ENCODE results near the gene VAV2.

The VAV2 gene

GRCh38 chr9:133891741-133892140, 100.4 kb downstream of the VAV2 start:
- no peak for DNase-seq (ENCODE audit: low spot score)

GRCh38 chr9:133890583-133890982, 101.5 kb downstream of the VAV2 start:
- no peak for DNase-seq (ENCODE audit: low spot score)

GRCh38 chr9:133889584-133890301, 102.4 kb downstream of the VAV2 start:
- peak; percentile 34 for DNase-seq (ENCODE audit: low spot score)

DNA sequence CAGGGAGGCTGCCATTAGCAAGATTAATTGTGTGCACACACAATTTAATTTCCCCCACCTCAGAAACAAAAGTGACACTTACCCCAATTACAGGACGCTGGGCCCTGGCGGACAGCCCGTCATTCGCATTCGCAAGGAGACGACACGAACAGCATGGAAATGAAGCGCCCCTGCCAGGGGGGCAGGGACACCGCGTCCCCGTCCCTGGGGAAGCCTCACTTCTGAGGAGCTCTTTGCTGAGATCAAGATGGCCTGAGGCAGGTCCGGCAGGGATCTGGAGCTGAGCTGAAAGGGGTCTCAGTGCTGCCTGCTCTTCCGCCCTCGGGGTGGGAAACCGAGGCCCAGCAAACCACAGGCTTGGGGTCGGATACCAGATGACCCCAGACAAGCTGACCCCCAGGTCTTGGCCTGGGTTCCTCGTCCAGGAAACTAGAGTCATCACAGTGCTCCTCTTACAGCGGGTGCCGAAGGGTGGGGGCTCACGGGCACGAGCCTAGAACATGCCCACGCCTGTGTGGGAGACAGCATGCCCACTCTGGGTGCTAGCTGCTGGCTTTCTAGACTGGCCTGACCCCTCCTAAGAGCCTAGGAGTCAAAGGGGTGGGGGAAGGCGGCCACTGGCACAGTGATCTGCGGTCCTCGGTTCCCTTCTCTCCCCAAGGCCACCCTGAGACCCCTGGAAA, 103.2 kb downstream of the VAV2 start:
- no peak for DNase-seq (ENCODE audit: low spot score)

DNA sequence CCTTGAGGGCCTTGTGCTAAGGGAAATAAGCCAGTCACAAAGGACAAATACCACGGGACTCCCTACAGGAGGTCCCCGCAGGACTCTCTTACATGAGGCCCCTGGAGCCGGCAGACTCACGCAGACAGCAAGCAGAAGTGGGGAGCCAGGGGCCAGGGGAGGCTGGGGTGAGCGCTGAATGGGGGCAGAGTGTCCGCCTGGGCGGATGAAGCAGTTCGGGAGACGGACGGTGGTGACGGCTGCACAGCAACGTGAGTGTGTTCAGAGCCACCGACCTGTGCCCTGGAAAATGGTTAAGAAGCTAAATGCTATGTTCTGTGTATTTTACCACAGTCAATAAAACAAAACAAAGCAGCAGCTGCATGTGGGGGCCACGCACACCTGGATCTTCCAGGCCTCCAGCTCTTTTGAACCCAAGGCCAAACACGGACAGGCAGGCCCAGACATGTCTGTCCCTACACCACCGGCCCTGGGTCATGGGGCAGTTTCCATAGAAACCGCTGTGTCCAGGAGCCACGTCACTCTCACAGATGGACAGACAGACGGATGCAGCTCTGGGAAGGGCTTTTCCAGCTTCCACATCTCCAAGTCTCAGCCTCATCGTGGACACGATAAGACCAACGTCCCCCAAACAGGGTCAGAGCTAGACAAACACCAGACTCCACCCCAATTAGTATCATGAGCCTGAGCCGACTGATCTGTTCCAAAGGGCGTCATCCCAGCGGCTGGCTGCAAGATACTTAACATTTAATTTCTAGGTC, 103.9 kb downstream of the VAV2 start:
- DNase-seq (ENCODE audit: low spot score) = no peak

GRCh38 chr9:133887540-133888047, 104.5 kb downstream of the VAV2 start:
- no peak for DNase-seq (ENCODE audit: low spot score)

- no peak for DNase-seq (ENCODE audit: low spot score)
Measured at GRCh38 chr9:133886563-133887501, 105.3 kb downstream of the VAV2 start.

GRCh38 chr9:133884907-133885744, 107.0 kb downstream of the VAV2 start:
- no peak for DNase-seq (ENCODE audit: low spot score)

DNA sequence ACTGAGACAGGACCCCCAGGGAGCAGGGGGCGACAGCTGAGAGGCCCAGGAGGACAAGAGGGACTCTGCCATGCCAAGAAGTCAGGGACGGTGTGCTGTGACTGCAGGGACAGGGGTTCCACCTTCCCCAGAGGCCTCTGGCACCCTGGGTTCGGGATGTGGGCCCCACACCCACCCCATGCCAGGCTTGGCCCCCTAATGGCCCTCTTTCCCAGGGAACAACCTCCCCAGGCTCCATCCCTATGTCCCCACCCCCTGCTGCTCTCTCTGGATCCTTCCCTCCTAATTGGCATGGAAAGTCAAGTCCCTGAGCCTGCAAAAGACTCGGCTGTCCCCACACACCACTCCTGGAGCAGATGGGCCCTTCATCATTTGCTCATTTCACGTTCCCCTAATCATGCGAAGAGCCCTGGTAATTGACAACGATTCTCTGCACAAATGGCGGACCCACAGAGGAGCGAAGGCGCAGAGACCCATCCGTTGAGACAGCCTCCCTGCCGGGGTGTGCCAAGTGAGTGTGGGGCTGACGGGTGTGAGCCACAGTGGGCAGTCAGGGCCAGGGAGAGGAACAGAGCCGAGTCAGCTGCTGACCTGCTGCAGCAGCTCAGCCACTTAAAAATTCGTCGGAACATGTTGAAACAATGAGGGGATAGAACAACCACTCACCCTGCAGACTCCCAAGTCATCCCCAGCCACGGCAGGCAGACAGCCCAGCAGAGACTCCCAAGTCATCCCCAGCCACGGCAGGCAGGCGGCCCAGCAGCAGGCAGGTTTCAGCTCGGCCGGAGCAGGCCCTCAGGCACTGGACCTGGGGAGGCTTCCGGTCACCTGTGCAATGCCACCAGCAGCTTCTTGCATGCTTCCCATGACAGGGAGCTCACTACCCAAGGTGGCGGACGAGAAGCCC, 109.0 kb downstream of the VAV2 start:
- no peak for DNase-seq (ENCODE audit: low spot score)

- no peak for DNase-seq (ENCODE audit: low spot score)
Measured at GRCh38 chr9:133881671-133882381, 110.3 kb downstream of the VAV2 start.

- no peak for DNase-seq (ENCODE audit: low spot score)
Measured at GRCh38 chr9:133880851-133881661, 111.1 kb downstream of the VAV2 start.

DNA sequence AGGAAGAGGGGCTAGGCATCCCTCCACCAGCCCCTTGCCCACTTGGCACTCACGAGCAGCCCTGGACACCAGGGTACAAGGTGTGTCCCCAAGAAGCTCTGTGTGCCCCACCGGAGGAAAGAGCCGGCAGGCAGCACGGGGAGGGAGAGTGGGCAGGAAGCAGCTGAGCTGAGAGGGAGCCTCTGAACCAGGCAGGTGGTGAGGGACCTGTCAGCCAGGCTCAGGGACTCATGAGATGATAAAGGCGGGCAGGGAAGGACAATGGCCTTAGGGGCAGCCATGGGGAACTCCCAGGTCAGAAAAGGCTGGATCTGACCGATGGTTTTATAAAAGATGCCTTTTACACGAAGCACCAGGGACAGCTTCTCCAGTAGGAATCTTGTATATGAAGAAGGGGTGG, 112.0 kb downstream of the VAV2 start:
- DNase-seq (ENCODE audit: low spot score) = no peak

GRCh38 chr9:133879615-133880014, 112.5 kb downstream of the VAV2 start:
- DNase-seq (ENCODE audit: low spot score) = no peak

DNA sequence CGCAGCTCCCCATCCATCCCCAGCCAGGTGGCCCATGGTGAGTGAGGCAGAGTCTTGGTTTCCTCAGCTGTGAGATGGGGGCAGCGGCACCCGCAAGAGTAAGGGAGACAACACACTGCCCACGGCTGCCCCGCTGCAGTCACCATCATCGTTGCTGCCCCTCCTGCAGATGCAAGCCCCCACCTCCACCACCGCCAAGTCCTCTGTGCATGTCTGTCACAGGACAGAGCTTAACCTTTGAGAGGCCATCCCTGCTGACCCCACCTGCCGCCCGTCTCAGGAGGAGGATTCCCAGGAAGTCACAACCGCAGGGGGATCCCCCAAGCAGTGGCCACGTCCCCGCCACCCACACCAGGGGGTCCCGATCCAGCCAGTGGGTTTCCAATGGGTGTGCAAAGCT, 113.7 kb downstream of the VAV2 start:
- no peak for DNase-seq (ENCODE audit: low spot score)

GRCh38 chr9:133877967-133878366, 114.2 kb downstream of the VAV2 start:
- DNase-seq (ENCODE audit: low spot score) = no peak

- DNase-seq (ENCODE audit: low spot score) = no peak
Measured at GRCh38 chr9:133877327-133877726, 114.8 kb downstream of the VAV2 start.

DNA sequence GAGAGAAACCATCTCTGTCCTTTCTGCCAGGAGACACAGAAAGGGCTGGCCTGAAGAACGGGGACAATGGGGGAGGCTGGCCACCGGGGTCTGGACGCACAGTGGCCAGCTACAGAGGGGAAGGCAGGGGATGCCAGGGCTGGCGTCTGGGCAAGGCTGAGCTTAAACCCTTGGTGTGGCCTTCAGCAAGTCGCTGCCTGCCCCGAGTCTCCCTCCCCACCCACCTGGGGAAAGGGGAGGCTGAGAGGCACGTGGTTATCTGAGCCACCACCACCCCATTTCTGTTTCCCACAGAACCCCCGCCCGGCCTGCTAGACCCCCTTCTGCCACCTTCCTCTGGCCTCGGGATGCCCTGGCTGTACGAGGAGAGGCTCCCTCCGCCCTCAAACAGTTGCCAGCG, 115.3 kb downstream of the VAV2 start:
- DNase-seq (ENCODE audit: low spot score) = no peak

DNA sequence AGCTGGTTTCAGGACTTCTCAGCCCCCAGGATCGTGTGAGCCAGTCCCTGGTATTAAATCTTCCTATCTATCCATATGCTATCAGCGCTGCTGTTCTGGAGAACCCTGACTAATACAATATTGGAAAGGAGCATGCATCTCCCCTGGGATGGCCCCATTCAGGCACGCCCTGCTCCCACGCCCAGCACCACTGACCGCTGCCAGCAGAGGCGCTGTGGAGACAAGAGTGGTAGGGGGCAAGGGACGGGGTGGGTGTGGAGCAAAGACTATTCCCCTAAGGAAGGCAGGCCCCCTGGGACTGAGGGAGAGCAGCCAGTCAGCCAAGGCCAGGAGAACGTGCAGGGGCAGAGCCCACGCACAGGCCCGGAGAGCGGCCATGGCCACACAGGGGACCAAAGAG, 116.0 kb downstream of the VAV2 start:
- no peak for DNase-seq (ENCODE audit: low spot score)

All from AG08396 (cell line).